GM18873 (cell line): ENCODE results near the gene SGSH.
"Not testable (repeated sequence)": the region's sequence is repeated elsewhere in the genome, so short reads cannot be mapped to it uniquely, and the experiment has no call there.

Experiments
- ATAC-seq: cut with Tn5 transposase; IDR thresholded peaks from one replicate; pipeline ENCODE4 v1.9.1; 2021; ENCODE audit warnings: mild to moderate bottlenecking, moderate library complexity, moderate number of reproducible peaks; ENCODE audit not compliant: unreplicated experiment, low FRiP score

The SGSH gene

DNA sequence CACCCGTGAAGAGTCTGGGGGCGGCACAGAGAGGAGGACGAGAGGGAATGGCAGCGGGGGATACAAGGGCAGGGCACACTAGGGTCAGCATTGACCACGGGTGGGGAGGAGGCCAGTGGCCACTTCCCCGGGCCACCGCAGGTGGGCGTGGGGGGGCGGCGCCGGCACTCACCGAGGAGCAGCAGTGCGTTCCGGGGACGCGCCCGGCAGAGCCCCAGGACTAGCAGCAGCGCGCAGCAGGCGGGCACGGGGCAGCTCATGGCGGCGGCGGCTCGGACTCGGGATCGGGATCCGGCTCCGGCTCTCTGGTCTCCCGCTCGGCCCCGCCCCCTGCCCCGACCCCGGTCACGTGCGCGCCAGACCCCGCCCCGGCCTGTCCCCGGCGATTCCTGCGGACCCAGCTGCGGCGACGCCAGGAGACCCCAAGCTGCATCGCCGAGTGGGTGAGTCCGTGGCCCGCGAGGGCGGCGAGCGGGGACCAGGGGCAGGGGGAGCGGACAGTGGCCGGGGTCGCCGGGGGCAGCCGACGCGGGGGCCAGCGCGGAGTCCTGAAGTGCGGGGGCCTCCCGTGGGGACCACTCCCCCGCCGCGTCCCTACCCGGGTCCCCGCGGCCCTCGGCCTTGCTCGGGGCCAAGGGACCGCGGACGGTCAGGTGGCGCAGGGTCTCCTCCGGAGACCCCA lies at the start of gene SGSH, which contains the start of gene SLC26A11:
SGSH (minus strand) TSS at position 280 of the 682 bp plus-strand sequence; CDS start at position 260, 20 bp downstream.
SLC26A11 (plus strand) TSS at position 374 of the 682 bp plus-strand sequence. CDS start 1,134 bp downstream, outside the sequence.
- ATAC-seq: no peak

DNA sequence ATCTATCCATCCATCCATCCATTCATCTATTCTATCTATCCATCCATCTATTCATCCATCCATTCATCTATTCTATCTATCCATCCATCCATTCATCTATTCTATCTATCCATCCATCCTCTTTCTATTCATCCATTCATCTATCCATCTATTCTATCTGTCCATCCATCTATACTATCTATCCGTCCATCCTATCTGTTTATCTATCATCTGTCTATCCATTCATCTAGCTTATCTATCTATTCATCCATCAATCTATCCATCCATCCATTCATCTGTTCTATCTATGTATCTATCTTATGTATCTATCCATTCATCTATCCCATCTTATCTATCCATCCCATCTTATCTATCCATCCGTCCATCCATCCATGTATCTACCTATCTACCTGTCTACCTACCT lies 49.3 kb upstream of the SGSH start:
- ATAC-seq: no peak

DNA sequence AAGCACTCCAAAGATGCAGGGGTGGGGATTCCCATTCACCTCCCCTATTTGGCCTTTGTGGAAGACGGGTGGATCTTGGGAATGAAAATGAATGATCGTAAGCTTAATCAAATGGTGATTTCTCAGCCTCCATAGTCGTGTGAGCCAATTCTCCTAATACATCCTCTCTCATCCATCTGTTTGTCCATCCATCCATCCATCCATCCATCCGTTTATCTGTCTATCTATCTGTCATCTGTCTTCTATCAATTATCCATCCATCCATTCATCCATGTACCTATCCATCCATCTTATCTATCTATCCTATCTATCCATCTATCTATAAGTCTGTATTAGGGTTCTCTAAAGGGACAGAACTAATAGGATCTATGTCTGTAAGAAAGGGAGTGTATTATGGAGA lies 48.3 kb upstream of the SGSH start:
- ATAC-seq: no peak

DNA sequence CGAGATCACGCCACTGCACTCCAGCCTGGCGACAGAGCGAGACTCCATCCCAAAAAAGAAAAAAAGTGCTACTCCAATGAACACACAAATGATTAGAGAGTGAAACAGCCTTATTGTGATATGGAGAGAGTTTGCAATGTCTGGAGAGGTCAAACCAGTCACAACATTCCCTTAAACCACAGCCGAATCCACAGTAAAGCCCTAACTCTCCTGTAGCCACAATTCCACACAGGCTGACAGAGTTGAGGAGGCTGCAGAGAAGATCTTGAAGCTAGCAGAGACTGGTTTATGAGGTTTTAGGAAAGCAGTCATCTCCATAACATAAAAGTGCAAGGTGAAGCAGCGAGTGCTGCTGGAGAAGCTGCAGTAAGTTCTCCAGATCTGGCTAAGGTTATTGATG lies 47.3 kb upstream of the SGSH start:
- ATAC-seq: no peak

DNA sequence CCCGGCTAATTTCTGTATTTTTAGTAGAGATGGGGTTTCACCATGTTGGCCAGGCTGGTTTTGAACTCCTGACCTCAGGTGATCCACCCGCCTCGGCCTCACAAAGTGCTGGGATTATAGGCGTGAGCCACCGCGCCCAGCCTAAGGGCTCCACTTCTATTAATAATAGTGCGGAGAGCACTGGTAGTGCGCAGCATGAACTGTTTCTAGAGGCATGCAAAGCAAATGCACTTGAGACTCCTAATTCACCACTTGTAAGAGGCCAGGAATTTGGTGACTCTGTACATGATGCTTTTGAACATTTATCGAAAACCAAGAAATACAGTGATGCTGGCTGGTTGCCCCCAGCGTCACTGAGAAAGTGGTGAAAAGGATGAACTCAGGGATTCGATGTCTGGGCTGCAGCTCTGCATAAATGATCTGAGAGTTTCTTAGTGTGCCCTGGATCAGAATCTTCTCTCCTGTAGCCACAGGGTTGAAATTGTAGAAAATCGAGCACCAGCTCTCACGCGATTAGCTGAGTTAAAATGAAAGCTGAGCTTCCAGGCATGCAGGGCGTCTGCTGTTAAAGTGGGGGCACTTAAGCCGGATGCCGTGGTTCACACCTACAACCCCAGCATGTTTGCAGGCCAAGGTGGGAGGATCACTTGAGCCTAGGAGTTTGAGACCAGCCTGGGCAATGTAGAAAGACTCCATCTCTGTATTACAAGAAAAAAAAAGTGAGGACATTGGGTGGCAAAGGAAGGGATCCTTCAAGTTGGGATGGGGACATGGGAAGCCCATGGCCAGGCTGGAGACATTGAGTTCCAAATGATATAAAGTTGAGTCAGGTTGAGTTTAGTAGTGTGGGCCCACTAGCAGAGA lies 45.3 kb upstream of the SGSH start:
- ATAC-seq: no peak

DNA sequence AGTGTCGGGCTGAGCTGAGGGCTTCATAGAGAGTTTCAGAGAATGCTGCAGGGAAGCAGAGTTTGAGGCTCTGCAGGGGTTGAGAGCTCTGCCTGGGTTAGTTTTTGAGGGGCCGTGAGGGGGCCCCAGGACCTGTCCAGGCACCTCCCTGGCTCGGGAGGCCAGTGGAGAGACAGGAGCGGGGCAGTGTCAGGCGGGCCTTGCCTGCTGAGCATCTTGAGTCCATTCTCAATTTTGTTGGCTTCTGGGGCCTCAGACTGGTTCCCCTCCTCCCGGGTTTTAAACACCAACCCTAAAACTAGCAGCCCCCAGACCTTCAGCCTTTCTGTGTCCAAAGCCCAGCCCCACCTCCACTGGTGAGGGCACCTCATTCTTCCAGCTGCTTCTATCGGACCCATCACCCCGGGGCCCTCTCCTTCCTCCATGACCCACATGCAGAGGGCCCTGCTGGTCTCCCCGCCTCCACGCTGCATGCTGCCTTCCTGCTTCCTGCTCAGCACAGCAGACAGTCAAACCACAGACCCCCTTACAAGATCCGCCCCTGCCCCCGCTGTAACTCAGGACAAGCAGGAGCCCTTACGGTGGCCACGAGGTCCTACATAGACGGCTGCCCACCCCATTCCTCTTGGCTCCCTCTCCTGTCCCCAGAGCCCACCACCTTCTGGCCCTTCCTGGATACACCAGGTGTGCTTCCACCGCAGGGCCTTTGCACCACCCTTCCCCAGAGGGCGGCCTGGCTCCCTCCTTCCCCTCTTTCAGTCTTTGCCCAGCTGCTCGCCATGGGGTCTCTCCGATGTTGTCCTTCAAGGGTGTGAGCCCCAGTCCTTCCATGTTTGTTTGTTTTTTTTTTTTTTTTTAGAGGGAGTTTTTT lies 44.3 kb upstream of the SGSH start:
- ATAC-seq: no peak

DNA sequence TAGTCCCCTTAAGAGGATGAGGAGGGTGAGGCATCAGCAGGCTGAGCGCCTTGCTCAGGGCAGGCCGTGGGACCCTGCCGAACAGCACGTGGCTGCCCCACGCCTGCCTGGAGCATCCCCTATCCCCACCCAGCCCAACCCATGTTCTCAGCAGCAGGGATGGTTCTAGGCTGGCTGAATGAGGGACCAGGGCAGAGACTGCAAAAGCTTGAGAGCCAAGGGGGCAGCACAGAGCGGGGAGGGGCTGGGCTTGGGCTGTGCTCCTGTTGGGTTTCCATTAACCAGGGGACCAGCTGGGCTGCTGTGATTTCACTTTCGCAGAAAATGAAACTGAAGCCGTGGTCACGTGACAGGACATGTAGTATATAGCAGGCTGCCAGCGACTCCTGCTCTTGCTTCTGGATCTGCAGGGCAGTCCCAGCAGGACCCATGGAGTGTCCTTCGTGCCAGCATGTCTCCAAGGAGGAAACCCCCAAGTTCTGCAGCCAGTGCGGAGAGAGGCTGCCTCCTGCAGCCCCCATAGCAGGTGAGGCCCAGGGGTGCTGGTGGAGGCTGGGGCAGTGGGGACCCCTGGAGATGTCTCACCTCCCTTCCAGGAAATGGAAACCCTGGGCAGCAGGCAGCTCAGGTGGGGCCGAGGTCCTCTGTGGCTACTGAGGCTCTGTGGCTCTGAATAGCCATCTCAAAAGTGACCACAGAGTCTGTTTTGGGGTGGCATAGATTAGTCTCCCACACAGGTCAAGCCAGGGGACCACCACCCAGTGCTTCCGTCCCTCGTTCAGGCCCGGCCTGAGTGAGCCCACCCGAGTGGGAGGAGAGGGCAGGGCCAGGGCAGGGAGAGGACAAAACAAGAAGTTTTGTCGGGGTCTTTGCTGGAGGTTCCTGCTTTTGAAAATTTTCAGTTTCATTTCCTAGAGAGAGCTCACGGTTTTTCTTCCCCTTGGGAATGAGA lies 43.4 kb upstream of the SGSH start:
- no peak for ATAC-seq

DNA sequence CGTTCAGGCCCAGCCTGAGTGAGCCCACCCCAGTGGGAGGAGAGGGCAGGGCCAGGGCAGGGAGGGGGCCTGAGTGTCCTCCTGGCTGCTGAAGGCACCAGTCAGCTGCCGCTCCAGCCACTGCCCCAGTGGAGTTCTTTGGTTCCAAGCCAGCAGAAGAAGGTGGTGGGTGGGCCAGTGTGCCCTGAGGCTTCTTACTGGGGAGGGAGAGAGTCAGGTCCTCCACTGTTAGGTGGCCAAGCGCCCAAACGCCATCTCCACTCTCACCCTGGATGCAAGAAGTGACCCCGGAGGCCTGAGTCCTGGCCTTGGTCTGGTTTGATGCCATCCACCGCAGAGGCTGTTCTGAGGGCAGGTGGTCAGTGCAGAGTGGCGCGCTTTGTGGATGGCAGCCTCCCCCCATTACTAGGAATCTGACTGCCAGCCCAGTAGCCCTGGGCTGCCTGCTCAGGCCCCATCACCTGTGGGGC lies 42.7 kb upstream of the SGSH start:
- ATAC-seq: no peak

DNA sequence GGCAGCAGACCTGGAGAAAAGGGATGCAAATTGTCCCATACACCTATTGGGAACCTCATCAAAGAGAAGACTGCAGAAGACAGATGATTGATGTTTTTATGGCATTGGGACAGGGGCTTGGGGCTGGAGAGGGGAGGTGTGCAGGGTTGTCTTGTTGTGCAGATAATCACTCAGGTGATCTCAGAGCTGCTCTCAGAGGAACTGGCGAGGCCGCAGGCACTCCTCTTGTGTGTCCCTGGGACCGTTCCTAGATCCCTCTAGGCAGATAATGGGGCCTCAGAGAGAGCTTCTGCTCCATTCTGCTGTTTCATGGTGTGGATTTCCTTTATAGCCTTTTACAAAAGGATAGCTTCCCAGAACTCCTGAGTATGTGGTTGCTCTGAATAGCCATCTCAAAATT lies 42.2 kb upstream of the SGSH start:
- ATAC-seq: no peak

DNA sequence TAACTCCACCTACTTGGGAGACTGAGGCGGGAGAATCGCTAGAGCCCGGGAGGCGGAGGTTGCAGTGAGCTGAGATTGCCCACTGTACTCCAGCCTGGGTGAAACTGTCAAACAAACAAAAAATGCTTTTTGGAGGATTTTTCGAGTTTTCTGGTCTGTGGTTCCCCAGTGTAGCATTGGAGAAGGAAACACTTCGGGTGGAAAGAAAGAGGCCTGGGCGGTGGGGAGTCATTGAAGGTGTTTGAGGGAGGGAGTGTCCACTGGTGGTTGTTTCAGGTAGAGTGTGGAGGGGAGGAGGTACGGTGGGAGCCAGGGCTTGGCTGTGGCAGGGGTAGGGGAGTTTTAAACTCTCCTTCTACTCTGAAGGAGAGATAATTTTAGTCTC lies 41.8 kb upstream of the SGSH start:
- ATAC-seq: no peak

DNA sequence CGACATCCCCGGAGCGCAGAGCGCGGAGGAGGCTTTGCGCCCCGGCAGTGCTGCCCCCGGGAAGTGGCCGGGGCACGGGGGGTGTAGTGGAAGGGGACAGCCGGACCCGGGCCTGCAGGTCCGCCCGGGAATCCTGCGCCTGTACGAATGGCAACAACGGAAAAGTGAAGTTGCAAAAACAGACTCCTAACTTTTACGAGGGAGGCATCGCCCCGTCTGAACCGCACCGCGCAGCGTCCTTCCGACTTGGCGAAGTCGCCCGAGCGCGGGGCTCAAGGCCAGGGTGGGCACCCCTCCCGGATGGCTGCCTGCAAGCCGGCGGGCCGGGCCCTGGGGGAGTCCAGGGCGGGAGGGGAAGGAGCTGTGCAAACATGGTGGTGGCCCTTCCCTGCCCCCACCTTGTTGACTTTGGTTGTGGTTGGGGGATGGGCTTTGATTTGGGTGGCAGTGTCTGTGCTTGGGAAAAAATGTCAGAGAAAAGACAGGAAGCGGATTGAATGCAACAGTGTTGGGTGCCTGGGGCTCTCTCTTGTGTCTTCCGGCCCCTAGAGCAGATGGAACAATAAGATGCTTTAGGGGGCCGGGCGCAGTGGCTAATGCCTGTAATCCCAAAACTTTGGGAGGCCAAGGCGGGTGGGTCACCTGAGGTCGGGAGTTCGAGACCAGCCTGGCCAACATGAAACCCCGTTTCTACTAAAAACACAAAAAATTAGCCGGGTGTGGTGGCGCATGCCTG lies 41.2 kb upstream of the SGSH start:
- ATAC-seq: no peak

DNA sequence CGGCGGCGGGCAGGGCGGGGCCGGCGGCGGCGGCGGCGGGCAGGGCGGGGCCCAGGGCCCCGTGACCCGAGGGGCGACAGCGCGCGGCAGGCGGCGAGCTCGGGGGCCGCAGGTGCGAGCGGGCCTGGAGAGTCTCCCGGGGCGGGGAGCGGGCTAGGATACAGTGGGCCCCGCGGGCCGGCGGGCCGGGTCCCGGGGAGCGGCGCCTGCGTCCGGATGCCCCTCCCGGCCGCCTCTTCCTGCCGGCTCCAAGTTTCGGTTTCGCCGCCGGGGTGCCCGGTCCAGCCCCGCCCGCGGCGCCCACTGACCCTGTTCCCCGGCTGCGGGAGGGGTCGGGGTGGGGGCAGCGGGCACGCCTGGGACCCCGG lies 40.6 kb upstream of the SGSH start, which contains the start of gene RNF213:
RNF213 (plus strand) TSS at position 62 of the 368 bp plus-strand sequence. CDS start 2,830 bp downstream, outside the sequence.
- no peak for ATAC-seq

DNA sequence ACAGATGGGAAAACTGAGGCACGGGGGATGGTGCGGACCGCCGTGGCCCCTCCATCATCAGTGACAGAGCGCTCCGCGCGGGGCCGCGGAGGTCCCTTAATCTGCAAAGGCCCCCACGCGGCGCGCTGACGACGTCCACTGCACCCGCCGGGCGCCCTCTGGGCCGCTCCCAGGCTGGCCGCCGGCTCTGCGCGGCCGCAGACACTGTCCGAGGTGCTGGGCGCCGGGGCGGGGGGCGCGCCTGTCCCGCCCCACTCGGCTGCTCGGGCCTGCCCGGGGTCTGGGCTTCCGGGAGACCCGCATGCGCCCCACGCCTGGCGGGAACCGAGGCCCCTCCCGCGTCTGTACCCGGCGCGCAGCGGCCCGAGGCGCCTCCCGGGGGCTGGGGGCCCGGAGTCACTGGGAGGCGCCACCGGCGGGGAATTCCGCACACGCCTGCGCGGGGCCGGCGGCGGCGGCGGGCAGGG lies 40.0 kb upstream of the SGSH start:
- ATAC-seq: no peak

DNA sequence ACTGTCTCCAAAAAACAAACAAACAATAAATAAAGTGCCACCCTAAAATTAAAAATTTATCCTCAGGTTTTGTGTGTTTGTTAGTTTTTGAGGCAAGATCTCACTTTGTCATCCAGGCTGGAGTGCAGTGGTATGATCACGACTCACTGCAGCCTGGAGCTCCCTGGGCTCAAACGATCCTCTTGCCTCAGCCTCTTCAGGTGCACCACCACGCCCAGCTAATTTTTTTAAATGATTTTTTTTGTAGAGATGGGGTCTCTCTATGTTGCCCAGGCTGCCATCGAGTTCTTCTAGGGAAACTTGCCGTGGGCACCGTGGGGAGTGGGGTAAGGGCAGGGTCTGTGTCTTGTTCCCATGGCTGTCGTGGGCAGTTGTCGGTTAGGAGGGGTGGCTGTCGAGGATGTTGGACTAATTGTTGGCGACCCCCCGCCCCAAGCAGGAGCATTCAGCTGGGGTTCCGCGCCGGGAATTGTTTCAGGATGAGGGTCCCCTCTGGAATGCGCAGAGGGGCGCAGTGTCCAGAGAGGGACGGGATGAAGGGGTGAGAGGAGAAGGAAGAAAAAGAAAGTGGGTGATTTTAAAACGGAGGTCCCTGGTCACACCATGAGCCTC lies 39.4 kb upstream of the SGSH start:
- ATAC-seq: no peak

DNA sequence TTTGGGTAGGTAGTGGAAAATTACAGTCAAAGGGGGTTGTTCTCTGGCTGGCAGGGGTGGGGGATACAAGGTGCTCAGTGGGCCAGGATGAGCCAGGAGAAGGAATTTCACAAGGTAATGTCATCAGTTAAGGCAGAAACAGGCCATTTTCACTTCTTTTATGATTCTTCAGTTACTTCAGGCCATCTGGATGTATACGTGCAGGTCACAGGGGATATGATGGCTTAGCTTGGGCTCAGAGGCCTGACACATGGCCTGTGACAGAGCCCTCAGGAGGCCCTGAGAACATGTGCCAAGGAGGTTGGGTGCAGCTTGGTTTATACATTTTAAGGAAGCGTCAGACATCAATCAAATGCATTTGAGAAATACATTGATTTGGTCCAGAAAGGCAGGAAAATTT lies 38.2 kb upstream of the SGSH start:
- not testable (repeated sequence) for ATAC-seq

DNA sequence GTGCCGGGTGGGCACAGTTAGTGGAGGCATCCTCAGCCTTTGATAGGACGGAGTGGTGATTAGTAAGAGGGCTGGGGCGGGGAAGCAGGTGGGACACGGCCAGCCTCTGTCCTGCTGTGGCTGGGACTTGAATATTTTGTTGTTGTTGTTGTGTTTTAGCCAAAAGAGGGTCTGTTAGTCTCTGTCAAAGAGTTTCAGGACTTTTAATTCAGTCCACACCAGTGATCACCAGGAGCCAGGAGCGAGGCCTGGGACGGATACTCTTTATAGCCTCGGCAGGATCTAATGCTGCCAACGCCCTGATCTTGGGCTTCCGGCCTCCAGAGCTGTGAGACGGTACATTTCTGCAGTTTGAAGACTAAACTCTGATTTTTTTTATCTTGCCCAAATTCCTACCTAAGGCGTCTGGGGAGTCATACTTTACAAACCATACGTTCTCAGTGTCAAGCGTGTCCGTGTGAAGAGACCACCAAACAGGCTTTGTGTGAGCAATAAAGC lies 37.6 kb upstream of the SGSH start:
- no peak for ATAC-seq

DNA sequence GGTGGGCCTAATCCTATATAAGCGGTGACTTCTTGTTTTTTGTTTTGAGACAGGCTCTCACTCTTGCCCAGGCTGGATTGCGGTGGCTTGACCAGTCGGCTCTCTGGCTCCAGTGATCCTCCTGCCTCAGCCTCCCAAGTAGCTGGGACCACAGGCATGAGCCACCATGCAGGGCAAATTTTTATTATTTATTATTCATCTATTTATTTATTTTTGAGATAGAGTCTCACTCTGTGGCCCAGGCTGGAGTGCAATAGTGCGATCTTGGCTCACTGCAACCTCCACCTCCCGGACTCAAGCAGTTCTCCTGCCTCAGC lies 35.9 kb upstream of the SGSH start:
- ATAC-seq: no peak
